ENCODE results near the gene IGSF5.

IGSF5 gene

GRCh38 chr21:39825250-39825649 is 80.3 kb downstream of the IGSF5 start:
- Histone ChIP-seq H3K36me3 (ENCODE audit: control insufficient read depth in 2 of 2, insufficient read depth in 1 of 2, low read length in 2 of 2) (no peaks in the 10 kb centered on the region), H3K4me3 (ENCODE audit: low read depth, low read length) (no peak overlapping the region), H3K9me3 (ENCODE audit: control insufficient read depth, insufficient read depth, low read depth, low read length) (no peaks in the 10 kb centered on the region), H3K4me1 (ENCODE audit: control insufficient read depth, insufficient read depth, low read length) (no peaks in the 10 kb centered on the region), H3K27ac (ENCODE audit: extremely low read depth, low read depth, low read length) (no peak overlapping the region)
- TF ChIP-seq ZNF184 (tag by site-specific recombination; IDR thresholded peaks at IDR 0.05) (no peak), ZNF26 (tag by site-specific recombination; IDR thresholded peaks at IDR 0.05) (no peak), ZBTB11 (tag by site-specific recombination; conservative IDR thresholded peaks at IDR 0.05; ENCODE audit: low read depth) (no peak), ZNF521 (tag by site-specific recombination; IDR thresholded peaks at IDR 0.05) (no peak), HOXC10 (CRISPR knock-in tag; IDR thresholded peaks at IDR 0.05) (no peak), ZNF626 (tag by site-specific recombination; IDR thresholded peaks at IDR 0.05) (no peak), ZNF777 (tag by site-specific recombination; IDR thresholded peaks at IDR 0.05; ENCODE audit: borderline replicate concordance) (no peak), ZNF707 (tag by site-specific recombination; IDR thresholded peaks at IDR 0.05) (no peak), PRDM10 (tag by site-specific recombination; IDR thresholded peaks at IDR 0.05) (no peak), ZFP37 (tag by site-specific recombination; IDR thresholded peaks at IDR 0.05) (no peak), SCRT1 (tag by site-specific recombination; IDR thresholded peaks at IDR 0.05; ENCODE audit: borderline replicate concordance) (no peak)
- ChIA-PET POLR2A (no interaction called here), CTCF (no interaction called here)

- ChIA-PET POLR2A (no interaction called here), CTCF (interaction anchor here (0.7 to 0.9 kb wide), 2 partner anchors 633 to 725 kb away, joined by 3 to 4 read pairs; no protein-coding TSS in a partner anchor)
- no peaks in the 10 kb centered on the region for H3K9me3 ChIP-seq (ENCODE audit: control insufficient read depth, insufficient read depth, low read depth, low read length)
- H3K27ac ChIP-seq (ENCODE audit: extremely low read depth, low read depth, low read length): no peak overlapping the region
- H3K4me1 ChIP-seq (ENCODE audit: control insufficient read depth, insufficient read depth, low read length): no peaks in the 10 kb centered on the region
- TF ChIP-seq ZNF596 (tag by site-specific recombination; IDR thresholded peaks at IDR 0.05): peak; percentile 66; the same call in 1 of the 2 replicates
- TF ChIP-seq ZNF580 (tag by site-specific recombination; IDR thresholded peaks at IDR 0.05): no peak
- H3K36me3 ChIP-seq (ENCODE audit: control insufficient read depth in 2 of 2, insufficient read depth in 1 of 2, low read length in 2 of 2): no peaks in the 10 kb centered on the region
- no peak overlapping the region for H3K4me3 ChIP-seq (ENCODE audit: low read depth, low read length)
These were observed 89.6 kb downstream of the IGSF5 start for GRCh38 chr21:39834543-39834942.
